Fibroblast of the aortic adventitia (primary cell): ENCODE data around the gene LRP1B. TPM values are rescaled to one million over a fixed set of nuclear protein-coding genes. Genes with fewer than 3 reads are reported as not detected.
"Not testable (repeated sequence)": the region's sequence is repeated elsewhere in the genome, so short reads cannot be mapped to it uniquely, and the experiment has no call there.

Experiments used
- DNase-seq: peaks from one replicate; pipeline ENCODE4 v3.0.0-alpha.2; 2010; ENCODE audit warnings: low read depth
- H3K4me3 ChIP-seq: 2 replicates; pipeline ENCODE4 v1.5.1; 2011; ENCODE audit warnings: low read depth, mild to moderate bottlenecking, control low read depth, low read length, moderate library complexity
- total RNA-seq: library from RNA; depleted of rRNA; stranded (reverse); fragments of >200 nt; gene quantifications from 2 replicates; pipeline ENCODE4 v1.2.3, GENCODE V29; 2012; ENCODE audit warnings: low replicate concordance
- TF ChIP-seq, protein P1 (sequence below): IDR thresholded peaks from 2 replicates; pipeline ENCODE4 v1.5.1; 2011; ENCODE audit warnings: mild to moderate bottlenecking, low read length, control low read depth, inconsistent platforms; ENCODE audit not compliant: insufficient read depth

Gene LRP1B
- total RNA-seq, 1 donor = 0.36 TPM

- TF ChIP-seq, protein P1, sequence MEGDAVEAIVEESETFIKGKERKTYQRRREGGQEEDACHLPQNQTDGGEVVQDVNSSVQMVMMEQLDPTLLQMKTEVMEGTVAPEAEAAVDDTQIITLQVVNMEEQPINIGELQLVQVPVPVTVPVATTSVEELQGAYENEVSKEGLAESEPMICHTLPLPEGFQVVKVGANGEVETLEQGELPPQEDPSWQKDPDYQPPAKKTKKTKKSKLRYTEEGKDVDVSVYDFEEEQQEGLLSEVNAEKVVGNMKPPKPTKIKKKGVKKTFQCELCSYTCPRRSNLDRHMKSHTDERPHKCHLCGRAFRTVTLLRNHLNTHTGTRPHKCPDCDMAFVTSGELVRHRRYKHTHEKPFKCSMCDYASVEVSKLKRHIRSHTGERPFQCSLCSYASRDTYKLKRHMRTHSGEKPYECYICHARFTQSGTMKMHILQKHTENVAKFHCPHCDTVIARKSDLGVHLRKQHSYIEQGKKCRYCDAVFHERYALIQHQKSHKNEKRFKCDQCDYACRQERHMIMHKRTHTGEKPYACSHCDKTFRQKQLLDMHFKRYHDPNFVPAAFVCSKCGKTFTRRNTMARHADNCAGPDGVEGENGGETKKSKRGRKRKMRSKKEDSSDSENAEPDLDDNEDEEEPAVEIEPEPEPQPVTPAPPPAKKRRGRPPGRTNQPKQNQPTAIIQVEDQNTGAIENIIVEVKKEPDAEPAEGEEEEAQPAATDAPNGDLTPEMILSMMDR = no peak
- DNase-seq = no peak
- no peak overlapping the region for H3K4me3 ChIP-seq
Observed at GRCh38 chr2:140451324-140451723, 1679.5 kb downstream of the LRP1B start.

DNA sequence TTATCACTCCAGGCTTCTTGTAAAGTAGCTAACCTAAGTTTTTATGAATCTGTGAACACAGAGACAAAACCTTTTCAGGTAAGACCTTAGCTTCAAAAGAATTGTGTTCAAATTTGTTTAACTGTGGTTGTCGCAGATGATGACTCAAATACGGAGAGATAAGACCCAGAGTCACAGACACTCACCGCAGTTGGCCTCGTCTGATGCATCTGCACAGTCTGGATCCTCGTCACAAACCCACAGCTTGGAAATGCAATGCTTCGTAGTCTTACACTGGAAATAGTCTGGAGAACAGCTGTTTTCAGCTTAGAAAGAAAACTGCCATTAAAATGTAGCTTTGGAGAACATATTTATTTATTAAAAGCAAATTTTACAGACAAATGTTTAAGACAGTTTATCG, 1688.5 kb downstream of the LRP1B start:
- TF ChIP-seq, protein P1 = no peak
- no peak overlapping the region for H3K4me3 ChIP-seq
- peak; percentile 5 for DNase-seq

DNA sequence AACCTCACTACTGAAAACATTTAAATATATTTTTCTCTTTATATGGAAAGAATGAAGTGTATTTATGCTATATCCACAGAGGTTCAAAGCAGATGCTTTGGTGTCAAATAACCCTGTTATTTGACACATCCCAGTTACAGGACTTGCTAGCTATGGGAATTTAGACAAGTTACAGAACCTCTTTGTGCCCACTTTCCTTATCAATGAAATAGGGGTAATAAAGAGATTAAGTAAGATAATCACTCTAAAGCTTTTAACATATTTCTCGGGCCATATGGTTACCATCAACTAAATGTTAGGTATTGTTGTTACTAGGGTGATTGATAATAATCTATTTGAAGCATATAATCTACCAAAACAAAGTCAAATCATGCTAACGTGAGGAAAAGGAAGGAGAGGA, 1690.0 kb downstream of the LRP1B start:
- no peak for DNase-seq
- no peak overlapping the region for H3K4me3 ChIP-seq
- TF ChIP-seq, protein P1 = no peak

DNA sequence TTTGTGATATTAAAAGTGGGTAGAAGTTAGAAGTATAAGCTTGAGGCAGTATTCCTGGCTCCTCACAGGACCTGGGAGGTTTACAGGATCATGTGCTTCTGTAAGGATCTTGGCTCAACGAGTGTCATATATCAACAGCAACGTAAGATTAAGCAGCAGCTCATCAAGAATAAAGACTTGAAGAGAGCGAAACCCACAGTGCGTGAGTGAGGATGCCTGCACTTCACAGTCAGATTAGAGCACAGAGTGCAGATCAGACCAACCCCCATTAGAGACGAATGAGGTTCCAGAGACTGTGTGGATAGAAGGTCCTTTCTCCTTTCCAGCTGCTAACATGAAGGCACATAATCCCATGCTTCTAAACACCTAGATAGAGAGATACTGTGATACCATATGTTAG, 1693.9 kb downstream of the LRP1B start:
- TF ChIP-seq, protein P1 = no peak
- no peak overlapping the region for H3K4me3 ChIP-seq

GRCh38 chr2:140427033-140427432, 1703.8 kb downstream of the LRP1B start:
- H3K4me3 ChIP-seq, DNase-seq: not testable (repeated sequence)

More for the DNA sequence above, 1693.9 kb downstream of the LRP1B start:
- DNase-seq = no peak

- DNase-seq = no peak
- H3K4me3 ChIP-seq = no peak overlapping the region
- TF ChIP-seq, protein P1 = no peak
Observed at GRCh38 chr2:140424471-140424870, 1706.3 kb downstream of the LRP1B start.

- H3K4me3 ChIP-seq = no peak overlapping the region
- TF ChIP-seq, protein P1 = no peak
- DNase-seq = no peak
Observed at GRCh38 chr2:140422759-140423158, 1708.1 kb downstream of the LRP1B start.
